ENCODE results near the gene CDK11A. TPM values are rescaled to one million over a fixed set of nuclear protein-coding genes. Genes with fewer than 3 reads are reported as not detected.

CDK11A gene
- total and polyA plus RNA-seq, 9 donors = 11.5 to 31.2 (median 24.2) TPM

DNA sequence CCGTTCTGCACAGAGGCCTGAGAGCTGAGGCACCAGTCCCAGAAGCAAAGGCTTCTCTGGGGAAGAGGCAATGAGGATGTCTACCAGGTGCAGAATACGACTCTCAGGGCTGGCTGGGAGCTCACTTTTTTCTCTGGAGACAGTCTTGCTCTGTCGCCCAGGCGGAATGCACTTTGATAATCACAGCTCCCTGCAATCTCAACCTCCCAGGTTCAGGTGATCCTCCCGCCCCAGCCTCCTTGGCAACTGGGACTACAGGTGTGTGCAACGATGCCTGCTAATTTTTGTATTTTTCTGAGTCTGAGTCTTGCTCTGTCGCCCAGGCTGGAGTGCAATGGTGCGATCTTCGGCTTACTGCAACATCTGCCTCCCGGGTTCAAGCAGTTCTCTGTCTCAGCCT, 36.6 kb upstream of the CDK11A start:
- no peaks in the 10 kb centered on the region for H3K4me1 ChIP-seq (ENCODE audit: control insufficient read depth, insufficient read depth, low read length)
- no peaks in the 10 kb centered on the region for H3K9me3 ChIP-seq (replicated peaks; ENCODE audit: control insufficient read depth, low read depth, low read length)
- H3K27me3 ChIP-seq (ENCODE audit: control insufficient read depth, insufficient read depth, low read length) = no peaks in the 10 kb centered on the region
- no peak overlapping the region for H3K27ac ChIP-seq (ENCODE audit: low read length)
- H3K36me3 ChIP-seq (ENCODE audit: control insufficient read depth, insufficient read depth, low read length) = peaks cover 85% of the 10 kb centered on the region
- H3K4me3 ChIP-seq (ENCODE audit: low read length) = no peak overlapping the region
- WGBS (ENCODE audit: insufficient coverage) = 85% methylated on average over 9 of the region's 10 CpGs
- no peak for DNase-seq

DNA sequence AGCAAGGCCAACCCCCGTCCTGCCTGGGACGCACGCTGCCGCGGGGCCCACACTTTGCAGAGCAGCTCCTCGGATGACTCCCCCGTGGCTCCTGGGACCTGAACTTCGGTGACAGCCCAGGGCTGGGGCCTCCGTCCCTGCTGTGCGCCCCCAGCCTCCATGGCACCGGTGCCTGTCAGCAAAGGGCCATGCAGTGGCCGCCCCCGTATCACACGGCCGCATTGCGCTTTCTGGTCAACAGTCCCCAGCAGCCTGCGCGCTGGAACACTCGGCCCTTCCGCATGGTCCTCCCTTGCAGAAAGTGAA, 36.1 kb upstream of the CDK11A start:
- Histone ChIP-seq H3K4me3 (ENCODE audit: low read length) (no peak overlapping the region), H3K36me3 (ENCODE audit: control insufficient read depth, insufficient read depth, low read length) (peaks cover 89% of the 10 kb centered on the region), H3K9me3 (replicated peaks; ENCODE audit: control insufficient read depth, low read depth, low read length) (no peaks in the 10 kb centered on the region), H3K4me1 (ENCODE audit: control insufficient read depth, insufficient read depth, low read length) (no peaks in the 10 kb centered on the region), H3K27me3 (ENCODE audit: control insufficient read depth, insufficient read depth, low read length) (no peaks in the 10 kb centered on the region), H3K27ac (ENCODE audit: low read length) (no peak overlapping the region)
- DNase-seq = no peak
- 93% methylated on average over 20 of the region's 20 CpGs for WGBS (ENCODE audit: insufficient coverage)

DNA sequence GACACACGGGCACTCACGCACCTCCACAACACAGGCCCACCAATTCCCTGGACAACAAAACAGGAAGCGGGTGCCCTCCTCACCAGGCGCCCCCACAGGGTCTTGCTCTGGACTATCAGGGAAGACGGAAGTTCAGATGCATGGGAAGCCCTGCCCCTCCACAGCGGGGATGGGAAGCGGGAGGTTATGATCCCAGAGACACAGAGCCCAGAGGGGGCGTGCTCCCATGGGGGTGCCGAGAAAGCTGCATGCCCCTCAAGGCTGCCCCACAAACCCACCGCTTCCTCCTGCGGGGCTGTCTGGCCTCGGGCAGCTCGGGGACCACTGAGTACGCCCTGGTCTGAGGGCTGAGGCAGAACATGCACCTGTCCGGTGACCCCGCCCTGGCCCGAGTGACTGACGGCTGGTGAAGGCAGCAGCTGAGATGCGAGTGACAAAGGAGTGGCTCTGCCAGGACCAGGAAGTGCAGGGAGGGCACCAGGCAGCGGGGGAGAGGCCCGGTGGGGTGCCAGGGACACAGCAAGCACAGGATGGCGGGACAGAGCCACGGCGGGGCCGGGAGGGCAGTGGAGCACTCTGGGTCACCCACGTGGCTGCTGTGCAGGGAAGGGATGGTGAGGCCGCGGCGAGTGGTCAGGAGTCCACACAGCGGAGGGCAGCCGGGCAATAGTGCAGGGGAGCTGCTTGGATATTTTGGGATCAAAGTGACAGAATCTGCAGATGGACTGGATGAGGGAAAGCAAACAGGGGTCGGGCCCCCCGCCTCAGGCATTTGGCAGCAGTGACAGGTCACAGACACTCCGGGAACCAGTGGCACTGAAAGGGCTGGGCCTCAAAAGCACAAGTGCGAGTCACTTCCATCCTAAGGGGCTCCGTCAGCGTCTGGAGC, 35.5 kb upstream of the CDK11A start:
- no peak overlapping the region for H3K27ac ChIP-seq (ENCODE audit: low read length)
- no peak overlapping the region for H3K4me3 ChIP-seq (ENCODE audit: low read length)
- no peak for DNase-seq
- H3K36me3 ChIP-seq (ENCODE audit: control insufficient read depth, insufficient read depth, low read length) = peaks cover 91% of the 10 kb centered on the region
- H3K4me1 ChIP-seq (ENCODE audit: control insufficient read depth, insufficient read depth, low read length) = no peaks in the 10 kb centered on the region
- H3K9me3 ChIP-seq (replicated peaks; ENCODE audit: control insufficient read depth, low read depth, low read length) = no peaks in the 10 kb centered on the region
- WGBS (ENCODE audit: insufficient coverage) = 88% methylated on average over 36 of the region's 37 CpGs
- no peaks in the 10 kb centered on the region for H3K27me3 ChIP-seq (ENCODE audit: control insufficient read depth, insufficient read depth, low read length)

DNA sequence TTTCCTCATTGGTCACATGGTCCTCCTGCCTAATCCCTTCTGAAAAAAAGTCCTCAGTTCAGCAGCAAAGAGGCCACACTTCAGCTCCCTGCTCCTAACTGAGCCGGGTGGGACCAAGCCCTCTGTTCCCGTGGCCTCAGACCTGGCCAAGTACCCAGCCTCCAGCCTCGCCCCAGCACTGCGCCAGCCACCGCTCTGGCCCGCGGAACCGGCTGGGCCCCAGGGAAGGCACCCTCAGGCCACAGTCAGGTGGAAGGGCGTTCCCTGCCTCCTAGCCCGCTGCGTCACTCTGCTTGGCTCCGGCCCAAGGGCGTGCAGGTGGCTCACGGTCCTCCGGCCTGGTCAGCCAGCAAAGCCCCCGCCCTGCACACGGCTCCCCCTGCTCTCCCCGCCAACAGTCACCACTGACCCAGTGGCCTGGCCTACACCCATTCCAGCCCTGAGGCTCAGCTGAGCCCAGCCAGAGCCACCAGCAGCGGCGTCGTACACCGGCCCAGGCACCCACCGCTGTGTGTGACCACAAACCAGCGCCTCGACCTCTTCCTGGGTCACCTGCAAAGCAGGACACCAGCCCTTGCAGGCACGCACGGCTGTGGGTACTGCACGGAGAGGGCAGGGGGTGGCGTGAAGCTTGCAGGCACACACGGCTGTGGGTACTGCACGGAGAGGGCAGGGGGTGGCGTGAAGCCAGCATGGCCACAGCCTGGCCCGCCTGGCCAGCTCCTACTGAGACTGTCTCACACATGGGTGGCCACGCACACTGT, 34.7 kb upstream of the CDK11A start:
- Histone ChIP-seq H3K27me3 (ENCODE audit: control insufficient read depth, insufficient read depth, low read length) (no peaks in the 10 kb centered on the region), H3K9me3 (replicated peaks; ENCODE audit: control insufficient read depth, low read depth, low read length) (no peaks in the 10 kb centered on the region), H3K36me3 (ENCODE audit: control insufficient read depth, insufficient read depth, low read length) (peaks cover 88% of the 10 kb centered on the region), H3K4me3 (ENCODE audit: low read length) (no peak overlapping the region), H3K27ac (ENCODE audit: low read length) (no peak overlapping the region), H3K4me1 (ENCODE audit: control insufficient read depth, insufficient read depth, low read length) (peaks cover under 1% of the 10 kb centered on the region)
- 79% methylated on average over 34 of the region's 34 CpGs for WGBS (ENCODE audit: insufficient coverage)
- no peak for DNase-seq

DNA sequence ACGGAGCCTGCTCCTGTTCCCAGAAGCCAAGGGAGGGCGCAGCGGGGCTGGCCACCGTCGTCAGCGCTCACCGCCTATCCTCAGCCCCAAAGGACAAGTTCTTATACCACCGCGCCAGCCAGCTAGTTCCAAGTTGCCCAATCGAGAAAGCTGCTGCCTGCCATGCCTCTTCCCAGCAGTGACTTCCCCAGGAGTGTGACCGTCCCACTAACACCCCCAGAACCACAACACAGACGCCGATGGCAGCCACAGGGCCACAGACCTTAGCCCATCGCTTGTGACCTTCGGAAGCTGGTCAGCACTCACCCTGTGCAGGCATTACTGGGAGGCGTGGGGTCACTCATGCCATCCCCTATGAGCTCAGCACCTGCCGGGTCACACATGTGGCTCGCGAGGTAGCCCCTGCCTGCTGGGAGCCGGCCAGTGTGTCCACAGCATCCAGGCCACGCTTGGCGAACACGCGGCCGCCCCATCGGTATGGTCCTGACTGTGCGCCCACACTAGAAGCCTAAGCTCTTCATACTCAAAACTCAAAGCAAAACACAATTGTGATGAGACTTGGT, 34.0 kb upstream of the CDK11A start:
- Histone ChIP-seq H3K4me1 (ENCODE audit: control insufficient read depth, insufficient read depth, low read length) (peaks cover 8% of the 10 kb centered on the region), H3K27ac (ENCODE audit: low read length) (no peak overlapping the region), H3K27me3 (ENCODE audit: control insufficient read depth, insufficient read depth, low read length) (no peaks in the 10 kb centered on the region), H3K9me3 (replicated peaks; ENCODE audit: control insufficient read depth, low read depth, low read length) (no peaks in the 10 kb centered on the region), H3K4me3 (ENCODE audit: low read length) (no peak overlapping the region), H3K36me3 (ENCODE audit: control insufficient read depth, insufficient read depth, low read length) (peaks cover 91% of the 10 kb centered on the region)
- DNase-seq = no peak
- 91% methylated on average over 20 of the region's 27 CpGs for WGBS (ENCODE audit: insufficient coverage)

DNA sequence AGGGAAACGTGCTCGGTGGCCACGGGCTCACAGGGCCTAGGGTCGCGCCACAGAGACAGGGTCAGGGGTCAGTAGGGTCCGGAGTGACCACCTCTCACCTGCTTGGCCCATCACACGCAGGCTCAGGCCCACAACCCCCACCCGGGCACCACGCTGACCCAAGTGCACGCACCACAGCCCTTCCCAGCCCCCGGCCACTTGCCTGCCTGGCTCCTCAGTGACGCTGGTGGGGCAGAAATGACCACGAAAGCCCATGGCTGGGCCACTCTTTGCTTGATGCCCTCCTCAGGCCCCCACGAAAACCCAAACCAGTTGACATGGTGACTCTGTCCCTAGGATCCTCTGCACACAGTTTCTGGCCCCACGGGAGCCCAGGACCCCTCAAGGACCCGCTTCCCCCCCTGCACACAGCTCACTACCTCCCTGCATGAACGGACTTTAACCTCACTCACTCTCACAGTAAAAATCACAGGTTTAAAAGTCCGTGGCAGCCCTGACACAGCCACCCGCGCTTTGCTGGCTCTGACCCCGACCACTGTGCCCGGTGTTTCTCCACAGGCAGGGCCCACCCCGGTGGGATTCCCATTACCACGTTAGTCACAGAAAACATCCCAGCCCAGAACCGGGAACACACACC, 33.4 kb upstream of the CDK11A start:
- no peak for DNase-seq
- peaks cover 14% of the 10 kb centered on the region for H3K4me1 ChIP-seq (ENCODE audit: control insufficient read depth, insufficient read depth, low read length)
- no peaks in the 10 kb centered on the region for H3K9me3 ChIP-seq (replicated peaks; ENCODE audit: control insufficient read depth, low read depth, low read length)
- no peak overlapping the region for H3K27ac ChIP-seq (ENCODE audit: low read length)
- H3K4me3 ChIP-seq (ENCODE audit: low read length) = no peak overlapping the region
- 93% methylated on average over 23 of the region's 25 CpGs for WGBS (ENCODE audit: insufficient coverage)
- peaks cover 90% of the 10 kb centered on the region for H3K36me3 ChIP-seq (ENCODE audit: control insufficient read depth, insufficient read depth, low read length)
- no peaks in the 10 kb centered on the region for H3K27me3 ChIP-seq (ENCODE audit: control insufficient read depth, insufficient read depth, low read length)

DNA sequence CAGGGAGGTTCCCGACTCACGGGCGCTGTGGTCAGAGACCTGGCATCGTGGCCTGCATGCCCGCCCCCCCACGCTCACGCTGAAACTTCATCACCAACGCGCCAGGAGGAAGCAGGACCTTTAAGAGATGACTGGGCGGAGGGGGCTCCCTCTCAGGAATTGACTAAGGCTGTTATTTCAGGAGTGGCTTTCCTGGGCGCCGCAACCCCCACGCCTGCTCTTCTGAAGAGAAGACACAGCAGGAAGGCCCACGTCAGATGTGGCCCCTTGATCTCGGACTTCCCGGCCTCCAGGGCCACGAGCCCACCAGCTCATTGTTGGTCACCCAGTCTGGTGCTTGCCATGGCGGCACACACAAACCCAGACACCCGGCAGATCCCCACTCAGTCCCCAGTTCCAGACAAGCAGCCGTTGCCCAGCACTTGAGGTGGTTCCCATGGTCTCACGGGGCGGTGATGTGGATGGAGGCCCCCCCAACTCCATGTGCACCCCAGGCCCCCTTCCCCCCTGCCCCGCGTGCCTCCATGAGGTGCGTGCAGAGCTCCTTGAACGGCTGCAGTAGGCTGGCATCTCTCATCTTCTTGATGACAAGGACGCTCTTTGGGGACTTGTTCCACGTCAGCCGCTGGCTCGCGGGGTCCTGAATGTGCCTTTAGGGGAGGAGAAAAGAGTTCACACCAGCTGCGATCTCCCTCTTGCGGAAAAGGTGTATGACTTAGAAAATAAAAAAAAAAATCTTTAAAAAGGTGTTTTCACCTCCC, 32.7 kb upstream of the CDK11A start:
- H3K27me3 ChIP-seq (ENCODE audit: control insufficient read depth, insufficient read depth, low read length) = no peaks in the 10 kb centered on the region
- WGBS (ENCODE audit: insufficient coverage) = 91% methylated on average over 22 of the region's 33 CpGs
- no peak overlapping the region for H3K4me3 ChIP-seq (ENCODE audit: low read length)
- peaks cover 19% of the 10 kb centered on the region for H3K4me1 ChIP-seq (ENCODE audit: control insufficient read depth, insufficient read depth, low read length)
- H3K36me3 ChIP-seq (ENCODE audit: control insufficient read depth, insufficient read depth, low read length) = peaks cover 89% of the 10 kb centered on the region
- no peak overlapping the region for H3K27ac ChIP-seq (ENCODE audit: low read length)
- H3K9me3 ChIP-seq (replicated peaks; ENCODE audit: control insufficient read depth, low read depth, low read length) = no peaks in the 10 kb centered on the region
- no peak for DNase-seq

DNA sequence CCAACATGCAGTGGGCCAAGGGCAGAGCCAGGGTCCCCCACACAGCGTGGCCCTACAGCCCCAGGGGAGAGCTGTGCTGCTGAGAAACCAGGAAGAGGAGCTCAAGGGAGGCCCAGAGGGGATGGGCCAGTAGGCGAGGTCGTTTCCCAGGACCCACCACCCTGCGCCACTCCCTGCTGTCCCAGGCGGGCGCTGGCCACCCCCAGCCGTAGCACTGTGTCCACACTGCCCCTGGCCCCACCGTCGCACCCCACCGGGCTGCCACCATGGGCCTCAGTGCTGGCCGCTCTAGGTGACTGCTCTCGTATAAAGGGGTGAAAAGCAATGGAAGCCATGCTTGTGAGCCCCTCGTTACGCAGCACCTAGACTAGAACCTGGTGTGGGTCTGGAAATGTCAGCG, 31.7 kb upstream of the CDK11A start:
- Histone ChIP-seq H3K36me3 (ENCODE audit: control insufficient read depth, insufficient read depth, low read length) (peaks cover 79% of the 10 kb centered on the region), H3K9me3 (replicated peaks; ENCODE audit: control insufficient read depth, low read depth, low read length) (no peaks in the 10 kb centered on the region), H3K27me3 (ENCODE audit: control insufficient read depth, insufficient read depth, low read length) (no peaks in the 10 kb centered on the region), H3K4me1 (ENCODE audit: control insufficient read depth, insufficient read depth, low read length) (peaks cover 19% of the 10 kb centered on the region), H3K4me3 (ENCODE audit: low read length) (no peak overlapping the region), H3K27ac (ENCODE audit: low read length) (no peak overlapping the region)
- DNase-seq = no peak
- 92% methylated on average over 14 of the region's 15 CpGs for WGBS (ENCODE audit: insufficient coverage)

DNA sequence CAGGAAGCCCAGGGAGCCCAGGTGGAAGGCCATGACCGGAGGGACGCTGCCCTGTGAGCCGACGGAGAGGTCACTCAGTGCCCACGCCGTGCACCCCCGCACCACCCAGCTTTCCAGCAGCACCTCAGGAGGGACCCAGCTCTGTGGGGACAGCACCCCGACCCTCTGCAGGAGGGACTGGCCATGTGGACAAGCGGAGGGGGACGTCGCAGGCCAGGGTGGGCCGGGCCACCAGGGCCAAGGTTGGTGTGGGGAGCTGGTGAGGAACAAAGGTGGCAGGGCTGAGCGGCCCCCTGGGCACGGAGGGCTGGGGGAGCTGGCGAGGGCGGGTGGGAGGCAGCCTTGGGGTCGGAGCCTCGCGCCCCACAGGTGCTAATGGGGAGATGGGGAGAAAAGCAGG, 31.3 kb upstream of the CDK11A start:
- Histone ChIP-seq H3K4me3 (ENCODE audit: low read length) (no peak overlapping the region), H3K27me3 (ENCODE audit: control insufficient read depth, insufficient read depth, low read length) (no peaks in the 10 kb centered on the region), H3K9me3 (replicated peaks; ENCODE audit: control insufficient read depth, low read depth, low read length) (no peaks in the 10 kb centered on the region), H3K36me3 (ENCODE audit: control insufficient read depth, insufficient read depth, low read length) (peaks cover 75% of the 10 kb centered on the region), H3K27ac (ENCODE audit: low read length) (no peak overlapping the region), H3K4me1 (ENCODE audit: control insufficient read depth, insufficient read depth, low read length) (peaks cover 19% of the 10 kb centered on the region)
- DNase-seq = no peak
- 92% methylated on average over 18 of the region's 19 CpGs for WGBS (ENCODE audit: insufficient coverage)
